ENCODE measurements around the gene CLEC16A. TPM values are rescaled to one million over a fixed set of nuclear protein-coding genes. Genes with fewer than 3 reads are reported as not detected.

Gene CLEC16A, protein sequence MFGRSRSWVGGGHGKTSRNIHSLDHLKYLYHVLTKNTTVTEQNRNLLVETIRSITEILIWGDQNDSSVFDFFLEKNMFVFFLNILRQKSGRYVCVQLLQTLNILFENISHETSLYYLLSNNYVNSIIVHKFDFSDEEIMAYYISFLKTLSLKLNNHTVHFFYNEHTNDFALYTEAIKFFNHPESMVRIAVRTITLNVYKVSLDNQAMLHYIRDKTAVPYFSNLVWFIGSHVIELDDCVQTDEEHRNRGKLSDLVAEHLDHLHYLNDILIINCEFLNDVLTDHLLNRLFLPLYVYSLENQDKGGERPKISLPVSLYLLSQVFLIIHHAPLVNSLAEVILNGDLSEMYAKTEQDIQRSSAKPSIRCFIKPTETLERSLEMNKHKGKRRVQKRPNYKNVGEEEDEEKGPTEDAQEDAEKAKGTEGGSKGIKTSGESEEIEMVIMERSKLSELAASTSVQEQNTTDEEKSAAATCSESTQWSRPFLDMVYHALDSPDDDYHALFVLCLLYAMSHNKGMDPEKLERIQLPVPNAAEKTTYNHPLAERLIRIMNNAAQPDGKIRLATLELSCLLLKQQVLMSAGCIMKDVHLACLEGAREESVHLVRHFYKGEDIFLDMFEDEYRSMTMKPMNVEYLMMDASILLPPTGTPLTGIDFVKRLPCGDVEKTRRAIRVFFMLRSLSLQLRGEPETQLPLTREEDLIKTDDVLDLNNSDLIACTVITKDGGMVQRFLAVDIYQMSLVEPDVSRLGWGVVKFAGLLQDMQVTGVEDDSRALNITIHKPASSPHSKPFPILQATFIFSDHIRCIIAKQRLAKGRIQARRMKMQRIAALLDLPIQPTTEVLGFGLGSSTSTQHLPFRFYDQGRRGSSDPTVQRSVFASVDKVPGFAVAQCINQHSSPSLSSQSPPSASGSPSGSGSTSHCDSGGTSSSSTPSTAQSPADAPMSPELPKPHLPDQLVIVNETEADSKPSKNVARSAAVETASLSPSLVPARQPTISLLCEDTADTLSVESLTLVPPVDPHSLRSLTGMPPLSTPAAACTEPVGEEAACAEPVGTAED
- total RNA-seq: 10 to 100 TPM; 20.3 to 25.7 (median 25.1) TPM

DNA sequence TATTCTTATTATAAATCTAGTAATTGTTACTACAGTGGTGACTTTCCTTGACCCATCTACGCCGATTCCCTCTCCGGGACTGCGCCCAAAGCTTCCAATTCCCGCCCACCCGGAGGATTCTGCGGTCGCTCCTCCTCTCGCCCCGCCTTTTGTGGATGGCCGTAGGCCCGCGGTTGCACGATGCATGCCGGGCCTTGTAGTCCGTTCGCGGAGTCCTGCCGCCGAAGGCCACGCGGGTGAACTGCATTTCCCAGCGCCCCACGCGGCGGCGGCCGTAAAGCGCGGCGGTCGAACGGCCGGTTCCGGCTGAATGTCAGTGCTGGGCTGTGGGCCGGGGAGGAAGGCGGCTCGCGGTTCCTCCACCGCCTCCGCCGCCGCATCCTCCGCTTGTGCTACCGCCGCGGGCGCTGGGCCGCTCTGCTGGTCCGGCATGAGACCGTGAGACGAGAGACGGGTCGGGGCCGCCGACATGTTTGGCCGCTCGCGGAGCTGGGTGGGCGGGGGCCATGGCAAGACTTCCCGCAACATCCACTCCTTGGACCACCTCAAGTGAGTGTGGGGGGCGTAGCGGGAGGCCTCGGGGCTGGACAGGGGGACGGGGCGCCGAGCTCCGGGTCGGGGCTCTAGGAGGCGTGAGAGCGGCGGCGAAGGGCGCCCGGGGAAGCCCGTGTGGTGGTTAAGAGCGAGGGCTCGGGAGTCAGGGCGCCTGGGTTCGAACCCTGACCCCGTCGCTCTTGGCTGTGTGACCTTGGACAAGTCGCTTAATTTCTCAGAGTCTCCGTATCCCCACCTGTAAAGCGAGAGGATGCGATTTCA is at the start of gene CLEC16A:
TSS of gene CLEC16A (plus strand) at position 316 of the 816 bp plus-strand sequence. CDS start at position 470, 154 bp downstream.
- Histone ChIP-seq H3K4me3 (peak within 1 kb of the TSS; percentile 87 to 99 (median 90)), H3K4me1 (peaks cover 47 to 72% (median 49%) of the 10 kb centered on the region in 3 donors), H3K36me3 (peaks cover 0 to 4% (median 0%) of the 10 kb centered on the region in 3 donors), H3K27me3 (no peaks in the 10 kb centered on the region), H3K9me3 (no peaks in the 10 kb centered on the region), H3K27ac (peak within 1 kb of the TSS; percentile 85 to 91 (median 88))
- intact Hi-C loops (cut with DNase I): no loop called here
- WGBS, 2 donors: 0% methylated on average over 11 to 21 of the region's 86 CpGs
- peak in 3 of 4 donors; percentile 67 to 92 (median 85) for TF ChIP-seq POLR2A (IDR thresholded peaks at IDR 0.05)
- TF ChIP-seq, protein P1, sequence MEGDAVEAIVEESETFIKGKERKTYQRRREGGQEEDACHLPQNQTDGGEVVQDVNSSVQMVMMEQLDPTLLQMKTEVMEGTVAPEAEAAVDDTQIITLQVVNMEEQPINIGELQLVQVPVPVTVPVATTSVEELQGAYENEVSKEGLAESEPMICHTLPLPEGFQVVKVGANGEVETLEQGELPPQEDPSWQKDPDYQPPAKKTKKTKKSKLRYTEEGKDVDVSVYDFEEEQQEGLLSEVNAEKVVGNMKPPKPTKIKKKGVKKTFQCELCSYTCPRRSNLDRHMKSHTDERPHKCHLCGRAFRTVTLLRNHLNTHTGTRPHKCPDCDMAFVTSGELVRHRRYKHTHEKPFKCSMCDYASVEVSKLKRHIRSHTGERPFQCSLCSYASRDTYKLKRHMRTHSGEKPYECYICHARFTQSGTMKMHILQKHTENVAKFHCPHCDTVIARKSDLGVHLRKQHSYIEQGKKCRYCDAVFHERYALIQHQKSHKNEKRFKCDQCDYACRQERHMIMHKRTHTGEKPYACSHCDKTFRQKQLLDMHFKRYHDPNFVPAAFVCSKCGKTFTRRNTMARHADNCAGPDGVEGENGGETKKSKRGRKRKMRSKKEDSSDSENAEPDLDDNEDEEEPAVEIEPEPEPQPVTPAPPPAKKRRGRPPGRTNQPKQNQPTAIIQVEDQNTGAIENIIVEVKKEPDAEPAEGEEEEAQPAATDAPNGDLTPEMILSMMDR (IDR thresholded peaks at IDR 0.05): peak in 4 of 6 experiments; percentile 15 to 60 (median 39)
- peak; percentile 81 for DNase-seq

DNA sequence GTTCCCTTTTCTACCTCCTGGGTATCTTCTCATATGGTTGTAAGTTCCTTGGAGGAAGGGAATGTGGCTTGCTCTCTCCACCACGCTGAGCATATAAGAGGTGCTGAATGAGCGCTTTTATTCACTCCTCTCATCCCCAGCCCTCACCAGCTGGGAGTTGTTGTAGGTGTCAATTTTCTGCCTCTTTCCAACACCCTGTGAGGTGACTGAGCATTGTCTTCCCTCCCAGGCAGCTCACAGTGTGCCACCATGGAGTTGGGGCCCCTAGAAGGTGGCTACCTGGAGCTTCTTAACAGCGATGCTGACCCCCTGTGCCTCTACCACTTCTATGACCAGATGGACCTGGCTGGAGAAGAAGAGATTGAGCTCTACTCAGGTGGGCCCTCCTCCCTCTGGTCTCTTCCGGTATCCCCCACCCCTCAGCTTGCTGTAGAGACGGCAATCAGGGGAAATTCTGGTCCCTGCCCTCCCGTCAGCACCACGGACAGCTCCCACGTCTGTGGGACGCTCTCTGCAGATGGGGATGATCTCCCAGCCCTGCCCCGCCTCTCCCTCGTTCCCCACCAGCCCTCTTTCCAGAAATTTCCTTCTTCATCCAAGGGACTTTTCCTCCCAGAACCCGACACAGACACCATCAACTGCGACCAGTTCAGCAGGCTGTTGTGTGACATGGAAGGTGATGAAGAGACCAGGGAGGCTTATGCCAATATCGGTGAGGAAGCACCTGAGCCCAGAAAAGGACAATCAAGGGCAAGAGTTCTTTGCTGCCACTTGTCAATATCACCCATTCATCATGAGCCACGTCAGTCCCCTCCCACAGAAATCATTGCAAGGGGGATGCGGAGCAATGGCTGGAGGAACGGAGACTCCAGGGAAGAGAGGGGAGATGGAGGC is 49.1 kb upstream of the CLEC16A start:
- intact Hi-C loops (cut with DNase I): no loop called here
- no peak for DNase-seq
- TF ChIP-seq, protein P1 (IDR thresholded peaks at IDR 0.05): no peak
- TF ChIP-seq POLR2A (IDR thresholded peaks at IDR 0.05): no peak
- no peaks in the 10 kb centered on the region for H3K4me1 ChIP-seq
- H3K36me3 ChIP-seq: peaks cover 0 to 10% (median 0%) of the 10 kb centered on the region in 3 donors
- H3K9me3 ChIP-seq: no peaks in the 10 kb centered on the region
- 48 to 49% methylated on average over 15 to 16 of the region's 17 CpGs for WGBS, 2 donors
- H3K27me3 ChIP-seq: peaks cover 0 to 7% (median 0%) of the 10 kb centered on the region in 4 donors
- no peak overlapping the region for H3K4me3 ChIP-seq
- no peak overlapping the region for H3K27ac ChIP-seq

DNA sequence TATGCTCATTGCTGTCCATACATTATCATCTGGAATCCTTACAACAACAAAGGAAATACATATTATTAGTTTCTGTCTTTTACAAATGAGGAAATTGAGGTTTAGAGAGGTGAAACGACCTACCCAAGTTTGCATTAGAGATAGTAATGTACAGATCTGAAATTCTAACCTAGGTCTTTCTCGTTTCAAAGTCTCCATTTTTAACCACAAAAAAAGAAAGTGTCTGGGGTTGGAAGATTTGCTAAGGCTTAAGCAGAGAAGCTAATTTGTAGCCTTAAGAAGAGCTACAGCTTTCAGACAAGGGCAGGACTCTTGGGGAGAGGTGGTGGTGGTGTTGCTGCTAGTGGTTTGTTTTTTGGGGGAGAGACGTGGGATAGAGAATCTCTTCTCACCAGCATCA is 48.2 kb upstream of the CLEC16A start:
- 57 to 59% methylated on average over 3 of the region's 3 CpGs for WGBS, 2 donors
- TF ChIP-seq, protein P1 (IDR thresholded peaks at IDR 0.05): no peak
- no peak for TF ChIP-seq POLR2A (IDR thresholded peaks at IDR 0.05)
- Histone ChIP-seq H3K36me3 (peaks cover 0 to 12% (median 0%) of the 10 kb centered on the region in 3 donors), H3K27me3 (peaks cover 0 to 7% (median 0%) of the 10 kb centered on the region in 4 donors), H3K27ac (no peak overlapping the region), H3K4me3 (no peak overlapping the region), H3K9me3 (no peaks in the 10 kb centered on the region), H3K4me1 (no peaks in the 10 kb centered on the region)
- DNase-seq: no peak
- intact Hi-C loops (cut with DNase I): no loop called here

DNA sequence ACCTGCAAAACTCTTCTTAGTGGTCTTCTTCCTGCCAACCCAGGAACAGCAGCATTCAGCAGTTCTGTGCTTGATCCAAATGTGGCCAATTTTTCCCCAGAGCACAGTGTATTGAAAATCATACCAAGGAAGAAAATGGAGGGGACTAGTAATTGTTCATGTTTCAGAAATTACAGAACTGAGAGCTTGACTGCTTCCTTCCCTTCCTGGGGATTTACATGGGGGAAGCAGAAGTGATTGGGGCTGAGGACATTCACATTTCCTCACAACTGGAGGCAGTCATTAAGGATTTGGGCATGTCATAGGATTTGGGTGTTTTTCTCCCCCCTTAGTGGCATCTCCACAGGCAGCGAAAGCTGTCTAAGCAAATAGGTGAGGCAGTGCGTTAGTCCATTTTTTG is 47.6 kb upstream of the CLEC16A start:
- WGBS, 2 donors: 87 to 96% methylated on average over 2 of the region's 2 CpGs
- peak overlapping the region in 1 of 4 donors; percentile 51 for H3K27ac ChIP-seq

More for the DNA sequence above, 47.6 kb upstream of the CLEC16A start:
- TF ChIP-seq, protein P1 (IDR thresholded peaks at IDR 0.05): no peak
- Histone ChIP-seq H3K9me3 (no peaks in the 10 kb centered on the region), H3K27me3 (peaks cover 0 to 7% (median 0%) of the 10 kb centered on the region in 4 donors), H3K4me1 (no peaks in the 10 kb centered on the region), H3K36me3 (peaks cover 0 to 18% (median 0%) of the 10 kb centered on the region in 3 donors), H3K4me3 (no peak overlapping the region)
- DNase-seq: no peak
- intact Hi-C loops (cut with DNase I): no loop called here
